ENCODE results near the gene RMI2. TPM values are rescaled to one million over a fixed set of nuclear protein-coding genes. Genes with fewer than 3 reads are reported as not detected.
"Not testable (repeated sequence)": the region's sequence is repeated elsewhere in the genome, so short reads cannot be mapped to it uniquely, and the experiment has no call there.

Gene RMI2
- total RNA-seq, 1 donor from 2014 or later = 41.9 TPM

GRCh38 chr16:11298143-11298900 lies 46.9 kb upstream of the RMI2 start:
- Mint-ChIP-seq H3K27ac (ENCODE audit: unreplicated experiment) (no peak overlapping the region), H3K4me1 (peaks cover 7% of the 10 kb centered on the region)

GRCh38 chr16:11298950-11299547 lies 46.2 kb upstream of the RMI2 start:
- not testable (repeated sequence) for H3K4me1 Mint-ChIP-seq; H3K4me3 Mint-ChIP-seq; H3K36me3 Mint-ChIP-seq (ENCODE audit: low read depth); H3K27me3 Mint-ChIP-seq (ENCODE audit: low read depth); H3K9me3 Mint-ChIP-seq; DNase-seq (ENCODE audit: low read depth, low spot score); H3K27ac Mint-ChIP-seq (ENCODE audit: unreplicated experiment)

More at GRCh38 chr16:11298143-11298900, 46.9 kb upstream of the RMI2 start:
- TF ChIP-seq CTCF (conservative IDR thresholded peaks at IDR 0.05) = no peak
- Mint-ChIP-seq H3K36me3 (ENCODE audit: low read depth) (no peaks in the 10 kb centered on the region), H3K4me3 (no peak overlapping the region), H3K9me3 (no peaks in the 10 kb centered on the region), H3K27me3 (ENCODE audit: low read depth) (peaks cover 2% of the 10 kb centered on the region)
- no peak for DNase-seq (ENCODE audit: low read depth, low spot score)

GRCh38 chr16:11299865-11300559 lies 45.2 kb upstream of the RMI2 start:
- Mint-ChIP-seq H3K4me1 (peaks cover 7% of the 10 kb centered on the region), H3K27ac (ENCODE audit: unreplicated experiment) (no peak overlapping the region), H3K9me3 (no peaks in the 10 kb centered on the region), H3K36me3 (ENCODE audit: low read depth) (no peaks in the 10 kb centered on the region), H3K4me3 (no peak overlapping the region), H3K27me3 (ENCODE audit: low read depth) (peaks cover 2% of the 10 kb centered on the region)
- TF ChIP-seq CTCF (conservative IDR thresholded peaks at IDR 0.05) = no peak
- DNase-seq (ENCODE audit: low read depth, low spot score) = no peak

GRCh38 chr16:11300560-11300892 lies 44.7 kb upstream of the RMI2 start:
- TF ChIP-seq CTCF (conservative IDR thresholded peaks at IDR 0.05) = no peak
- H3K4me3 Mint-ChIP-seq = no peak overlapping the region
- DNase-seq (ENCODE audit: low read depth, low spot score) = no peak
- H3K9me3 Mint-ChIP-seq = no peaks in the 10 kb centered on the region
- H3K4me1 Mint-ChIP-seq = peaks cover 7% of the 10 kb centered on the region
- no peak overlapping the region for H3K27ac Mint-ChIP-seq (ENCODE audit: unreplicated experiment)
- peaks cover 2% of the 10 kb centered on the region for H3K27me3 Mint-ChIP-seq (ENCODE audit: low read depth)
- no peaks in the 10 kb centered on the region for H3K36me3 Mint-ChIP-seq (ENCODE audit: low read depth)

DNA sequence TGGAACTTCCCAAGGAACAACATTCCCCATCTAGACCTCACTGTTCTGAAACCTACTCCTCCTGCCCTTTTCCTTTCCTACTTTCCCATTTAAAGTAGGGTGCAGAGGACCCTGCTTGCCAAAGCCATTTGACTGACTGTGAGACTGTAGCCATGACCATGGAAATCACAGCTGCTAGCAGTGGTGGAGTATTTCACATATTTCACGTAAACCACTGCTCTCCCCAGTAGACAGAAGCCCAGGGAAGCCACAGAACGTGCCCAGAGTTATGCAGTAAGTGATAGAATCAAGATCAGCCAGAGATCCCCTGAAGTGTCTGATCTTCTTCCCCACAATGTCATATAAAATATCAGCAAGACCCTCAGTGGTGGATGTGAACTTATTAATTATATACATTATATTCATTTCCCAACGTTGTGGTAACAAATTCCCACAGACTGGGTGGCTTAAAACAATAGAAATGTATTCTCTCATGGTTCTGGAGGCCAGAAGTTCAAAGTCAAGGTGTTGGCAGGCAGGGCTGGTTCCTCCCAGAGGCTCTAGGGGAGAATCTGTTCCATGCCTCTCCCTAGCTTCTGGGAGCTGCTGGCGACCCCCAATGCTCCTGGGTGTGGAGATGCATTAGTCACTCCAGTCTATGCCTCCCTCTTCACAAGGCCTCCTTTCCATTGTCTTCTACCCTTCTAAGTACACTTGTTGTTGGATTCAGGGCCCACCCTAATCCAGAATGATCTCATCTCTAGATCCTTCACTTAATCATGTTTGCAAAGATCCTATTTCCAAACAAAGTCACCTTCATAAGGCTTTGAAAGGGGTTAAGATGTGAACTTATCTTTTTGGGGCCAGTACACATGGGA lies 43.4 kb upstream of the RMI2 start:
- DNase-seq (ENCODE audit: low read depth, low spot score) = no peak
- Mint-ChIP-seq H3K9me3 (no peaks in the 10 kb centered on the region), H3K27ac (ENCODE audit: unreplicated experiment) (no peak overlapping the region), H3K27me3 (ENCODE audit: low read depth) (peaks cover 2% of the 10 kb centered on the region), H3K36me3 (ENCODE audit: low read depth) (no peaks in the 10 kb centered on the region), H3K4me1 (peaks cover 7% of the 10 kb centered on the region), H3K4me3 (no peak overlapping the region)
- TF ChIP-seq CTCF (conservative IDR thresholded peaks at IDR 0.05) = no peak
